ENCODE measurements around the gene KHDC1L. TPM values are rescaled to one million over a fixed set of nuclear protein-coding genes. Genes with fewer than 3 reads are reported as not detected.
"Not testable (repeated sequence)": the region's sequence is repeated elsewhere in the genome, so short reads cannot be mapped to it uniquely, and the experiment has no call there.

The KHDC1L gene
- total and polyA plus RNA-seq, 2 of the 4 experiments (the other 2 are of a cell fraction) = 0.18 to 0.68 TPM

GRCh38 chr6:73234733-73235132 lies 9.4 kb upstream of the KHDC1L start (continued):
- TF ChIP-seq BHLHE40 (IDR thresholded peaks at IDR 0.05; ENCODE audit: low read depth, low read length) (peak; percentile 57), RCOR1 (IDR thresholded peaks at IDR 0.05; ENCODE audit: insufficient replicate concordance, low read length) (no peak), CHD1 (IDR thresholded peaks at IDR 0.05; ENCODE audit: low read depth, low read length) (no peak), MXI1 (IDR thresholded peaks at IDR 0.05; ENCODE audit: borderline replicate concordance, low read depth, low read length) (no peak)

GRCh38 chr6:73233971-73234370 lies 8.7 kb upstream of the KHDC1L start:
- H3K4me1 ChIP-seq (ENCODE audit: control insufficient read depth, insufficient read depth, low read length); H3K27me3 ChIP-seq (ENCODE audit: control insufficient read depth, insufficient read depth, low read length); H3K56ac ChIP-seq (ENCODE audit: extremely low read depth, insufficient read depth, low read length); H2AFZ ChIP-seq (replicated peaks; ENCODE audit: low read length, poor library complexity); H2BK120ac ChIP-seq (ENCODE audit: low read depth, low read length); H2BK5ac ChIP-seq (ENCODE audit: low read depth, low read length, poor library complexity, severe bottlenecking); H3K18ac ChIP-seq (ENCODE audit: low read depth, low read length); H3K4ac ChIP-seq (ENCODE audit: low read depth, low read length); H2AK9ac ChIP-seq (replicated peaks; ENCODE audit: low read depth, low read length, poor library complexity); in situ Hi-C loops (cut with MboI; ENCODE audit: low sequenced_read_pairs); H3K4me2 ChIP-seq (ENCODE audit: low read depth, low read length); CTCF ChIA-PET; H3K14ac ChIP-seq (replicated peaks; ENCODE audit: low read depth, low read length); H3K9ac ChIP-seq (ENCODE audit: low read depth, low read length); H3K79me1 ChIP-seq (ENCODE audit: low read depth in 1 of 2, low read length in 2 of 2); H3K9me3 ChIP-seq (ENCODE audit: control insufficient read depth, insufficient read depth, low read length); H3K36me3 ChIP-seq (ENCODE audit: control insufficient read depth, insufficient read depth, low read length); H3K4me3 ChIP-seq (ENCODE audit: insufficient read depth, low read depth, low read length); H3K27ac ChIP-seq (ENCODE audit: insufficient read depth, low read length); BruUV-seq (replicated peaks); H4K5ac ChIP-seq (ENCODE audit: low read depth, low read length); intact Hi-C loops (cut with micrococcal nuclease); DNase-seq; H2AK5ac ChIP-seq (ENCODE audit: low read depth, low read length); ATAC-seq (ENCODE audit: low read depth); H3K23ac ChIP-seq (ENCODE audit: low read depth, low read length); POLR2A ChIA-PET (ENCODE audit: unreplicated experiment); H3K9me1 ChIP-seq (ENCODE audit: insufficient read depth, low read length); dilution Hi-C loops (cut with HindIII; ENCODE audit: low sequenced_read_pairs, unreplicated experiment); H2BK20ac ChIP-seq (ENCODE audit: low read depth, low read length); H4K20me1 ChIP-seq (ENCODE audit: insufficient read depth, low read length); H4K91ac ChIP-seq (ENCODE audit: insufficient read depth, low read depth, low read length): not testable (repeated sequence)
- Histone ChIP-seq H2BK15ac (ENCODE audit: low read depth, low read length) (peak overlapping the region; percentile 48; the same call in 1 of the 3 replicates), H4K8ac (ENCODE audit: low read depth in 2 of 2, low read length in 2 of 2) (peak overlapping the region in 1 of 2 experiments; percentile 40; a peak in 1 of 4 replicates)
- WGBS, 2 experiments (ENCODE audit: extremely low coverage in 2 of 2, insufficient read length in 1 of 2) = no CpG with 5 or more reads among the region's 3 CpGs

All from IMR-90 (cell line).